ENCODE measurements around the gene MALT1.

Gene MALT1

DNA sequence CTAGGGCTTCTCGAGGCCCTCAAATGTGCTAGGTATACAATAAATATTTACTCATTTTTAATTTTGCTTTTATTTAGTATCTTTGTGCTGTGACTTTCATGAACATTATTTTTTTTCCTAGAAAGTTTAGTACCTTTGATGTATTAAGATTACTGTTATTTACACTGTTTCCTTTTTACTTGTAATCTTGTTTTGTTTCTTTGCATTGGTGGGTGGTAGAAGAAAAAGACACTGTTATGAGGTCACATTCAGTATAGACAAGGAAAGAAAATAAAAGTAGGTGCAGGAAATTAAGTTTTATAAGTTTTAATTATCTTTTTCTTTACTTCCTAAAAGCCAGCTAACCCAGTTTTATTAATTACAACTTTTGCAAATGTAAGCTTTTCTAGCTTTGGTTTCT lies 23.0 kb downstream of the MALT1 start:
- no peak for DNase-seq

DNA sequence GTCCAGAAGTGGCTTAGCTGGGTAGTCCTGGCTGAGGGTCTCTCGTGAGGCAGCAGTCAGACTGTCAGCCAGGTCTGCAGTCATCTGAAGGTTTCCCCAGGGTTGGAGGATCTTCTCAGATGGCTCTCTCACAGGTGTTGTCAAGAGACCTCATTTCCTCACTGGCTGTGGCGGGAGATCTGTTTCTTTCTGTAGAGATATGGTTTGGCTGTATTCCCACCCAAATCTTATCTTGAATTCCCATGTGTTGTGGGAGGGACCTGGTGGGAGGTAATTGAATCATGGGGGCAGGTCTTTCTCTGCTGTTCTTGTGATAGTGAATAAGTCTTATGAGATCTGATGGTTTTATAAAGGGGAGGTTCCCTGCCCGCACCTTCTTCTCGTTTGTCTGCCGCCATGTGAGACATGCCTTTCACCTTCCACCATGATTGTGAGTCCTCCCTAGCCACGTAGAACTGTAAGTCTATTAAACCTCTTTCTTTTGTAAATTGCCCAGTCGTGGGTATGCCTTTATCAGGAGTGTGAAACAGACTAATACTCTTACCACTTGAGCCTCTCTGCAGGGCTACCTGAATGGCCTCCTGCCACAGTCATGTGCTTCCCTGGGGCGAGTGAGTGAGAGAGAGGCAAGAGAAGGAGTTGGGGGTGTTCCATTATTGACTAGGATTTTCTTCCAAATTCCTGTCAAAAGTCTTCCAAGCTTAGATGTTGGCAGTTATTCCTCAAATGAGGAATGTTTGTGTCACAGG lies 23.6 kb downstream of the MALT1 start:
- peak; percentile 75 for DNase-seq

DNA sequence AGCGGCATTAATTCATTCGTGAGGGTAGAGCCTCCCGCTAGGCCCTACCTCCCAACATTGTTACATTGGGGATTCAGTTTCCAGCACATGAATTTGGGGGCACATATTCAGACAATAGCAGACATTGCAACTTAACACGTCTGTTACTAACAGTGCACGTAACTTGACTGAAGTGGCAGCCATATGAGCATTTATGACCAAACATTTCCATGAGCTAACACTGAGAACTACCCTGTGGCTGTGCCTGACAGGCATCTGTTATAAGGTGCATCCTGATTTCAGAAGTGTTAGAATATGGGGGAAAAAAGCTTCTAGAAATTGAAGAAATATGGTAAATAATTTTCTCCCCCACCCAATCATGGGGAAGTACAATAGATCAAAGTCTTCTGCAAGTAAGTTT lies 24.5 kb downstream of the MALT1 start:
- no peak for DNase-seq

- no peak for DNase-seq
Measured at GRCh38 chr18:58697146-58697545, 25.9 kb downstream of the MALT1 start.

DNA sequence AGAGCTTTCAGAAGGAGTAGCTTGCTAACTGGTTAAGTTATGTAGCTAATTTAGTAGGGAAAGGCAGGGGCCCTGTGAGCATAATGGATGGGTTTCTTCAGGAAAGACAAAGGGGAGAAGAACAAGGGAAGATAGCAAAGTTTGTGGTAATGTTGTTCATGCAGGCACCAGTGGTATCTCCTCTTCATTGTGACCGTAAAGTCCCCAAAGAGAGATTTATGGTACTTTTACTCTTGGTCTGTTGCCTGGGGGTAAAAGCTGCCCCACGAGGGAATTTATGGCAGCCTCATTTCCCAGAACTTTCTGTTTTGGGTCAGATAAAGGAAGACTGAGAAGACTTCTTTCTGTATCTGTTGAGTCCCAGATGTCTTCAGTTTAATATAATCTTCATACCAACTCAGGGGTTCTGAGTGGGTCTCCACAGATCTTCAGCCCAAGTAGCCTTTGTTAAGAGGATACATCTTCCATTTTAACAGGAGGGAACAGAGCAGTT lies 27.5 kb downstream of the MALT1 start:
- DNase-seq: no peak

- peak; percentile 34 for DNase-seq
Measured at GRCh38 chr18:58699551-58699950, 28.3 kb downstream of the MALT1 start.

GRCh38 chr18:58700209-58700608 lies 28.9 kb downstream of the MALT1 start:
- DNase-seq: no peak

DNA sequence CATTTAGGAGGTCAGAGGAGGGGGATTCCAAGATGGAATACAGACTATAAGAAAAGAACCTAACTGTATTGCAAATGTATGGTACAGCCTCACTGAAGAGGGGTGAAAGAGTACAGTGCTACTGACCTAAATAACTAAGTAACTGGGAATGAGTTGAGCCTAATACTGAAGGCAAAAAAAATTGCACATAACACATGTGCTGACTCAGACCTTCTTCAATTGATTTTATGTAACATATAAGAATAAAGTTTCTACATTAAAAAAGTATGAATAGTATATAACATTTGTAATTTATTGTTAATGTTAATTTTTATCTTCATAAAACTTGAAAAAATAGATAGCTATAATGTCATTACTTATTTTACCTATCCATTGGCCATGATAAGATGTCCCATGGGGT lies 41.7 kb downstream of the MALT1 start:
- DNase-seq: no peak

DNA sequence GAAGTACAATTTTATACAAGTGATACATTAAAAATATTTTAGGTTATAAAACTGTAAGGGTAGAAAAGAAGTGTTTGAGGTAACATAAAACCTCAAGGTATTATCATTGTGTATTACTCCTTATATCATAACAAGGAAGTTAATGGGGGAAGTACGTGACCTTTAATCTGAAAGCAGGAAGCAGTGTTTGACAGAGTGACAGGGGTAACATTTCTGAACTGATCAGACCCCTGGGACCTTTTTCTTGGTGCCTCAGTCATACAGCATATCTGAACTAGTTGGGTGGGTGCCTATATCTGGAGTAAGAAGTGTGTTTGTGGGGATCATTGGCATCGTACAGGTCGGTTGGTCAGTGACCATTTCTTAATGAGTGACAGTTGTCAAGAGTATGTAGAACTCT lies 43.0 kb downstream of the MALT1 start:
- no peak for DNase-seq

GRCh38 chr18:58714821-58715220 lies 43.6 kb downstream of the MALT1 start:
- no peak for DNase-seq

DNA sequence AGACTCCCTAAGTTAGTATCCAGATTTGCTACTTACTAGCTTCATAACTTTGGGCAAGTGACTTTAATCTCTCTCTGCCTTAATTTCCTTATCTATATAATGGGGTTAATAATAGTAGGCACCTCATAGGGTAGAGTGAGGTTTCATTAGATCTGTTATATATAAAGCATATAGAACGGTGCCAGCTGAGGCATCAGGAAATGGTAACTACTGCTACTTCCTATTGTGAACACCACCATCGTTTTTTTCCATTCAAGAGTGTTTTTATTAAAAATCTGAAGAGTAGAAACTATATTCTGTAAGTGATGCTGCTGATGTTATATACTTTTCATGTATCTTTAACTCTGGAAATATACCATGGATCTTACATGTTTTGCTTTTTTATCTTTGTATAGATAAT lies 44.3 kb downstream of the MALT1 start:
- no peak for DNase-seq

DNA sequence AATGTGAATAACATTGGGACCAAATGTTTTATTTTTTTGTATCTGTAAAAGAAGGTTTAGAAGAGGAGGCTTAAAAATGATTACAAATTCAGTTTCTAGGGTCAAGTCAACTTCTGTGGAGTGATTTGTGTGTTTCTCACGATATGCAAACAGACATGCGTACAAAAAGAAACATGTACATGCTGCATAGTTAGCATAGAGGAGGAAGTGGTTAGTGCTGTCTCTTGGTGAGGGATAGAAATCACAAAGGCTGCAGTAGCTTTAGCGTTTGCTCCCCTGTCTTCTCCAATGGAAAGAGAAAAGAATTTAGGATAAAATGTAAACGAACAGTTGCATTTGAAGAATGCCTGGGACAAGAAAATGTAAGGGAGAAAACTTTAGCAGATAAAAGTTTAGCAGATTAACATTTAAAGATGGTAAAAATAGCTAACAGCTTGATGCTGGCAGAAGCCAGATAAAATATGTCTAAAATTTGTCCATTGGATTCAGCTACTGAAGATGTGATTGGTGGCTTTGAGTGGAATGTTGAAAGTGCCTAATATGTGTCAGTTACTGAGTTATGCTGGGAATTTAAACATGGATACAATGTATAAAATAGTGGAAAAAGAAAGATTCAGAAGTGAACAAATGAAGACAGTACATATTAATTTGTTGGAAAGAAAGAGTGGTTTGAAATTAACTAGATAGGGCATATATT lies 44.9 kb downstream of the MALT1 start:
- peak; percentile 67 for DNase-seq

GRCh38 chr18:58721566-58722239 lies 50.4 kb downstream of the MALT1 start:
- DNase-seq: no peak

DNA sequence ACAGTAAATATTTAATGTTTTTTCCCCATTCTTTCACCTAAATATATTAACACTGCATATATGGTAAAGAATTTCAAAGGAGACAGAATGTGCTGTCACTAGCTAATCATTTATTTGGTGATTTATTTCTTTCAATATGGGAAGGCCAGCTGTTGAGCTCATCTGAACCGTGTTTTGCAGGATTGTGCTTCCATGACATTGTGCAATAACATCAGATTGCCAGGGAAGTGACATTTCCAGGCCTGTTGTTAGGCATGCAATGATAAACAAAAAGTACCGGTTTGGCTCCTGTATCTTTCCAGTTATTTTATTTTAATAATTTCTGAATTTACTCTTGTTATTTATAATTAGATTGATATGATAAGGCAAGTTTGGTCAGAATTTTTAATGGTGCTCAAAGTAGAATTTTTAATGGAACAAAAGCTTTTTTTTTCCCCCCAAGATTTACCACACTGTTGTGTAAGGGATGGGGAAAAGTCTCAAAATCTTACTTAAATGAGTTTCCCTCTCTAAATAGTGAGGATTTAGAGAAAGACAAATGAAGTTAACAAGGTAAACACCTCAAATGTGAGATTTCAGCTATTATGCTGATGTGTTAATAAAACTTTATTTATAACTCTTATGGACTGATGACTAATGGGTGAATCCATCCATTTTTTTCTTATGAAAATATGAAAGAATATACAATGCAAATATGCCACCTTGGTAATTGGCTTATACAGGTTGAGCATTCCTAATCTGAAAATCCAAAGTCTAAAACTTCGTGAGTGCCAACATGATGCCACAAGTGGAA lies 52.7 kb downstream of the MALT1 start:
- DNase-seq: no peak

- DNase-seq: no peak
Measured at GRCh38 chr18:58726671-58727070, 55.4 kb downstream of the MALT1 start.

DNA sequence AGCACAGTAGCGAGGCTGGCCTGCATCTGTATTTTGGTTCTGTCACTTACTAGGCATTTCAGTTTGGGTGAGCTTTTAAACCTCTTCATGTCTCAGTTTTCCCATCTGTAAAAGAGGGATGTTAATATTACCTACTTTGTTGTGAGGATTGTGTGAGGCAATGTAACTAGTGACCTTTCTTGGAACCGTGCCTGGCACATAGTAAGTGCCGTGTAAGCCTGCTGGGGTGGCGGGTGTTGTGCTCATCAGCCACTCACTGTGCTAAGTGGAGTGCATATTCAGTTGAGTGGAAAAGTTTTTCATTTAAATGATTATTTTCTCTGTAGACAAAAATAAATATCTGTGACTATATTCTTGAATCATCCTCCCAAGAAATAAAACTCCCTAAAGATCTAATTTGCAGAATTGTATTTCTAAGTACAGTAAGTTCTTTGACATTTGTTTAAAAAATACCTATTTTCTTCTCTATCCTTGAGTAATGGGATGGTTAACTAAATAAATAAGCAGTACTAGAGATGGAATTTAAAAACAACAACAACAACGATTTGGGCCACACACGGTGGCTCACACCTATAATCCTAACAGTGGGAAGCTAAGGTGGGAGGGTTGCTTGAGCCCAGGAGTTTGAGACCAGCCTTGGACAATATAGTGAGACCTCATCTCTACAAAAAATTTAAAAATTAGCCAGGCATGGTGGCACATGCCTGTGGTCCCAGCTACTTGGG lies 56.7 kb downstream of the MALT1 start:
- no peak for DNase-seq

- DNase-seq: no peak
Measured at GRCh38 chr18:58728719-58729118, 57.5 kb downstream of the MALT1 start.

DNA sequence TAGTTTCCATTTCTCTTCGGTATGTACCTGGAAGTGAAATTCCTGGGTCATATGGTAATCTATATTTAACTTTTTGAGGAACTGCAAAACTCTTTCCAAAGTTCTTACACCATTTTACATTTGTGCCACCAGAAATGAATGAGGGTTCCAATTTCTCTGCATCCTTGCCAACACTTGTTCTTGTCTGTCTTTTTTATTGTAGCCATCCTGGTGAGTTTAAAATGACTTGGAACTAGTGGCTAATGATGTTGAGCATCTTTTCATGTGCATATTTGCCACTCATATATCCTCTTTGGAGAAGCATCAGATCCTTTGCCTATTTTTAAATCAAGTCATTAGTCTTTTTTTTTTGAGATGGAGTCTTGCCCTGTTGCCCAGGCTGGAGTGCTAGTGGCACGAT lies 59.4 kb downstream of the MALT1 start:
- DNase-seq: no peak

- DNase-seq: no peak
Measured at GRCh38 chr18:58732471-58732870, 61.2 kb downstream of the MALT1 start.

DNA sequence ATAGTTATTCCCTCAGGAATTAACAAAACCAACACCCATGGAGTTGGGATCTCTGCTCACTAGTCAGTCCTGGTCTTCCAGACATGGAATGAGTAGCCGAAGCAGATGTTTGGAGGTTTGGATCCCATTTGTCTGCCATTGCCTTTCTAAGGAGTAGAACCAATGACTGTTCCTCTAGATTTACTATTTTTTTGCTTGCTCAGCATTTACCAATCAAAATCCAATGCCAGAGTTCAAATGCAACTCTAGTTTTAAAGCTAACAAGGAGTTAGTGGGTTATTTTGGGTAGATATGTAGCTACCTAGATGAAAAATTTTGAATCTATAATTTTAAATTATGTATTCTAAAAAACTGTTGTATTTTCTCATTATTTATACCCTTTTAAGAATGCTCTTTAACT lies 62.6 kb downstream of the MALT1 start:
- DNase-seq: no peak

DNA sequence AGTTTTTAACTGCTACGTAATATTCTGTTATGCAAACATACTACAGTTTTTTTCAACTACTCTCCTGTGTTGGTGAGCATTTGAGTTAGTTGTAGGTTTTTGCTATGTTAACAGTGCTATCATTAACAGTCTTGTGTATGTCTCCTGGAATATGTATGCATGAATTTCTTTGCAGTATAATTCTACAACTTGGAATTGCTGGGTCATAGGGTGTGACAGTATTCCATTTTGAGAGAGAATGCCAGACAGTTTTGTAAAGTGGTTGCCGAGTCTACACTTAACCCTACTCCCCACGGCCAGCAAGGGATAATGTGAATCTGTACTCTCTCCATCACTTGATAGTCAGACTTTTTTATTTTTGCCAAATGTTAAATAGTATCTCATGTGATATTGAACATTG lies 67.1 kb downstream of the MALT1 start:
- DNase-seq: no peak

DNA sequence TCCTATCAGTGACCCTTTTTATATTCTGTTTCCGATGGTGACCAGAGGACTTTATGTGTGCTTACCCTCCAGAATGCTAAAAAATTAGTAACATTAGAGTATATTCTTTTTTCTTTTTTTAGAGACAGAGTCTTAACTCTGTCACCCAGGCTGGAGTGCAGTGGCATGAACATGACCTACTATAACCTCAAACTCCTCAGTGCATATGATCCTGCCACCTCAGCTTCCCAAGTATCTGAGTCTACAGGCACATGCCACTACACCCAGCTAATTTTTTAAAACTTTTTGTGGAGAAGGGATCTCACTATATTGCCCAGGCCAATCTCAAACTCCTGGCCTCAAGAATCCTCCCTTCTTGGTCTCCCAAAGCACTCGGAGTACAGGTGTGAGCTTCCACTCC lies 74.6 kb downstream of the MALT1 start:
- DNase-seq: no peak
